A673 (cell line): ENCODE data around the gene ULBP1.
"Not testable (repeated sequence)": the region's sequence is repeated elsewhere in the genome, so short reads cannot be mapped to it uniquely, and the experiment has no call there.

Source experiments
- EZH2 ChIP-seq: fragments of 200-600 bp; sonication (generic); IDR thresholded peaks from 2 replicates; pipeline ENCODE4 v1.6.1; 2017; ENCODE audit warnings: borderline replicate concordance, low read depth, mild to moderate bottlenecking, mixed read lengths, antibody characterized with exemption, low read length; ENCODE audit not compliant: poor library complexity, severe bottlenecking
- TF ChIP-seq, protein P1 (sequence below): fragments of 300-800, 200-600 bp; sonication (generic); conservative IDR thresholded peaks from 2 replicates; pipeline ENCODE4 v1.5.1; 2017; ENCODE audit warnings: low read depth, mild to moderate bottlenecking, antibody characterized with exemption, low read length, moderate library complexity, mixed read lengths

GRCh38 chr6:149954984-149955653 is 8.6 kb upstream of the ULBP1 start:
- TF ChIP-seq, protein P1, sequence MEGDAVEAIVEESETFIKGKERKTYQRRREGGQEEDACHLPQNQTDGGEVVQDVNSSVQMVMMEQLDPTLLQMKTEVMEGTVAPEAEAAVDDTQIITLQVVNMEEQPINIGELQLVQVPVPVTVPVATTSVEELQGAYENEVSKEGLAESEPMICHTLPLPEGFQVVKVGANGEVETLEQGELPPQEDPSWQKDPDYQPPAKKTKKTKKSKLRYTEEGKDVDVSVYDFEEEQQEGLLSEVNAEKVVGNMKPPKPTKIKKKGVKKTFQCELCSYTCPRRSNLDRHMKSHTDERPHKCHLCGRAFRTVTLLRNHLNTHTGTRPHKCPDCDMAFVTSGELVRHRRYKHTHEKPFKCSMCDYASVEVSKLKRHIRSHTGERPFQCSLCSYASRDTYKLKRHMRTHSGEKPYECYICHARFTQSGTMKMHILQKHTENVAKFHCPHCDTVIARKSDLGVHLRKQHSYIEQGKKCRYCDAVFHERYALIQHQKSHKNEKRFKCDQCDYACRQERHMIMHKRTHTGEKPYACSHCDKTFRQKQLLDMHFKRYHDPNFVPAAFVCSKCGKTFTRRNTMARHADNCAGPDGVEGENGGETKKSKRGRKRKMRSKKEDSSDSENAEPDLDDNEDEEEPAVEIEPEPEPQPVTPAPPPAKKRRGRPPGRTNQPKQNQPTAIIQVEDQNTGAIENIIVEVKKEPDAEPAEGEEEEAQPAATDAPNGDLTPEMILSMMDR: not testable (repeated sequence)
- not testable (repeated sequence) for TF ChIP-seq EZH2
